Thyroid gland (tissue), 4 donors: ENCODE measurements around the gene PDGFC.

Experiments
- POLR2A ChIP-seq, 2 donors: fragments of 450-650 bp; IDR thresholded peaks; one replicate each; pipeline ENCODE4 v1.6.1; 2017; ENCODE audit warnings: antibody characterized with exemption in 2 of 2, mild to moderate bottlenecking in 2 of 2, moderate library complexity in 1 of 2
- TF ChIP-seq, protein P1 (sequence below), 6 experiments: fragments of 200-600 bp in 3 of 6; fragments of 450-650 bp in 3 of 6; sonication (generic) in 3 of 6; IDR thresholded peaks; one replicate each; pipeline ENCODE4 v1.5.1; 2016 to 2019; ENCODE audit warnings: antibody characterized with exemption in 6 of 6, mild to moderate bottlenecking in 2 of 6, inconsistent platforms in 1 of 6, moderate library complexity in 1 of 6

DNA sequence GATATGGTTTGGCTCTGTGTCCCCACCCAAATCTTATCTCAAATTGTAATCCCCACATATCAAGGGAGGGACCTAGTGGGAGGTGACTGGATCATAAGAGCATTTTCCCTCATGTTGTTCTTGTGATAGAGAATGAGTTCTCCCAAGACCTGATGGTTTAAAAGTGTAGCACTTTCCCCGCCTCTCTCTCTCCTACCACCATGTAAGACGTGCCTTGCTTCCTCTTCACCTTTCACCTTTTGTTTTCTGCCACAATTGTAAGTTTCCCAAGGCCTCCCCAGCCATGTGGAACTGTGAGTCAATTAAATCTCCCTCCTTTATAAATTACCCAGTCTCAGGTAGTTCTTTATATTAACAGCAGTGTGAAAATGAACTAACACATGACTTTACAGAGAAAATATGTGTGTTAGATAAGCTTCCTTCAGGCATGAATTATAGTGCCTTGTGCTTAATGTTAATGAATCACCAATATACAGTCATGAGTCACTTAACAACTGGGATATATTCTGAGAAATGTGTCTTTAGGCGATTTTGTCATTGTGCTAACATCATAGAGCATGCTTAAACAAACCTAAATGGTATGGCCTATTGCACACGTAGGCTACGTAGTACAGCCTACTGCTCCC is 37.9 kb downstream of the PDGFC start:
- TF ChIP-seq, protein P1, sequence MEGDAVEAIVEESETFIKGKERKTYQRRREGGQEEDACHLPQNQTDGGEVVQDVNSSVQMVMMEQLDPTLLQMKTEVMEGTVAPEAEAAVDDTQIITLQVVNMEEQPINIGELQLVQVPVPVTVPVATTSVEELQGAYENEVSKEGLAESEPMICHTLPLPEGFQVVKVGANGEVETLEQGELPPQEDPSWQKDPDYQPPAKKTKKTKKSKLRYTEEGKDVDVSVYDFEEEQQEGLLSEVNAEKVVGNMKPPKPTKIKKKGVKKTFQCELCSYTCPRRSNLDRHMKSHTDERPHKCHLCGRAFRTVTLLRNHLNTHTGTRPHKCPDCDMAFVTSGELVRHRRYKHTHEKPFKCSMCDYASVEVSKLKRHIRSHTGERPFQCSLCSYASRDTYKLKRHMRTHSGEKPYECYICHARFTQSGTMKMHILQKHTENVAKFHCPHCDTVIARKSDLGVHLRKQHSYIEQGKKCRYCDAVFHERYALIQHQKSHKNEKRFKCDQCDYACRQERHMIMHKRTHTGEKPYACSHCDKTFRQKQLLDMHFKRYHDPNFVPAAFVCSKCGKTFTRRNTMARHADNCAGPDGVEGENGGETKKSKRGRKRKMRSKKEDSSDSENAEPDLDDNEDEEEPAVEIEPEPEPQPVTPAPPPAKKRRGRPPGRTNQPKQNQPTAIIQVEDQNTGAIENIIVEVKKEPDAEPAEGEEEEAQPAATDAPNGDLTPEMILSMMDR (IDR thresholded peaks at IDR 0.05) = no peak
- TF ChIP-seq POLR2A (IDR thresholded peaks at IDR 0.05) = no peak
